Mesenteric fat pad (tissue), 1 donor: ENCODE measurements around the gene CRYBB2. TPM values are rescaled to one million over a fixed set of nuclear protein-coding genes. Genes with fewer than 3 reads are reported as not detected.
"Not testable (repeated sequence)": the region's sequence is repeated elsewhere in the genome, so short reads cannot be mapped to it uniquely, and the experiment has no call there.

Source experiments
- DNase-seq: peaks from one replicate; pipeline ENCODE4 v3.0.0-alpha.2; 2020; ENCODE audit warnings: low spot score
- long read RNA-seq: library from polyadenylated mRNA; unstranded; transcript quantifications from one replicate; pipeline ENCODE4 v2.0.0, GENCODE V29; 2020
- total RNA-seq: library from RNA; stranded (reverse); fragmentation: NEBNext Ultra II Directional; extraction: Animal tissue kit (Norgen Biotek cat#: 25700); gene quantifications from one replicate; pipeline ENCODE4 v1.2.1, GENCODE V29; 2021
- donor health status: DM: yes; HTN: yes; CAD: no.

Gene CRYBB2, protein sequence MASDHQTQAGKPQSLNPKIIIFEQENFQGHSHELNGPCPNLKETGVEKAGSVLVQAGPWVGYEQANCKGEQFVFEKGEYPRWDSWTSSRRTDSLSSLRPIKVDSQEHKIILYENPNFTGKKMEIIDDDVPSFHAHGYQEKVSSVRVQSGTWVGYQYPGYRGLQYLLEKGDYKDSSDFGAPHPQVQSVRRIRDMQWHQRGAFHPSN
- total RNA-seq = not detected
- long read RNA-seq = 0 reads

DNA sequence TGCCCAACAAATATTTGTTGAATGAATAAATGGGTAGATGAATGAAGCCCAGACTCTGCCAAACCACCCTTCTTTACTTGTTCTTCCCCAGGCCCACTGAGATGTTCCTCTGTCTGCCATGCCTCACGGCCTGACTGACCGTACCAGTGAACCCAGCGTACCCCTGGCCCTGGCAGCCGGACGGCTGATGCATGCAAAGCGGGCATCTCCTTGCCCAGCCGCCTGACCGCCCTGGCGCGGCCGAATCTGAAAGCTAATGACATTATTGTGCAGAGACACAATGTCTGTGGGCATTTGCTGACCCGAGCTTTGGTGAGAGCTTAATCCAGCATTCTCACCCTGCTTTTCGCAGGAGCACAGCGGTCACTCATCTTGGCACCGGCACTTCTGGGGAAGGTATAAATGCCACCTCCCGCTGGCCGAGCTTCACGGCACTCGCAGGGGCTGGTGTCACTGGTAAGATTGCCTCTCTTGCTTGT, at the start of gene CRYBB2:
Gene CRYBB2, plus strand, starts transcription at position 429 of the 479 bp plus-strand sequence. CDS start 1,791 bp downstream, outside the sequence.
- DNase-seq = no peak

DNA sequence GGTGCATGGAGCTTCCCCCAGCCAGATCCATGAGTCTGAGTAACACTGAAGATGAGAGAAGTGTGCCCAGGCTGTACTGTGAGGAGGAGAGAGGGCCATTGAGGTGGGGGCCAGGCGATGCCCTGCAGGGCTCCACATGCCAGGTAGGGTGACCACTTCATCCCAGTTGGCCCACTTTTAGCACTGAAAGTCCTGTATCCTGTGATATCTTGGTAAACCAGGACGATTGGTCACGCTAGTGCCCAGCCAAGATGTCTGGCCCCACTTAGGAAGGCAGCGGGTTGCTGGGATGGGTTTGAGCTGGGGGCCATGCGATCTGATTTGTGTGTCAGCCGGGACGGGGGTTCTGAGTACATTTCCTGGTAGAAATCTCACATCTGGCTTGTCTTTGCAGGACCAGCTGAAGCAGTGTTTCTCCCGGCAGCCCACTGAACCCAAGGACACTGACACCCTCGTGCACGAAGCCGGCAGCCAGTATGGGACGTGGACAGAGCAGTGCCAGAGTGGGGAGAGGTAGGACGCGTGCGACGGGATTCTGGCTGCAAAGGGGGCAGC, 48.9 kb upstream of the CRYBB2 start:
- DNase-seq = no peak

DNA sequence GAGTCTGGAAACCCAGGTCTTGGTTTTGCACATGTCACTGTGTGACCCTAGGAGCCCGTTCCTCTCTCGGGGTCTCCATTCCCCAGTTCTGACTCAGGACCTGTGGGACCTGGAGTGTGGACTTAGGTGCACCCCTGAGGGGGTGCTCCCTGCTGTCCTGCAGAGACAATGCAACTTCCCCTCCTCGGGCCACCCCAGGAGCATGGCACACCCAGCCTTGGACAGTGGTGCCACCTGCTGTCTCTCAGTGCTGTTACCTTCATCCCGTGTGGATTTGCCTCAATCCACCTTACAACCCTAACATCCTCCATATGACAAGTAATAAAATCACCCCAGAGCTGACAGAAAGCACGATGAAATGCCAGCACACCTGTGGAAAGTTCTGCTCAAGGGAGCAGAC, 47.3 kb upstream of the CRYBB2 start:
- DNase-seq = no peak

DNA sequence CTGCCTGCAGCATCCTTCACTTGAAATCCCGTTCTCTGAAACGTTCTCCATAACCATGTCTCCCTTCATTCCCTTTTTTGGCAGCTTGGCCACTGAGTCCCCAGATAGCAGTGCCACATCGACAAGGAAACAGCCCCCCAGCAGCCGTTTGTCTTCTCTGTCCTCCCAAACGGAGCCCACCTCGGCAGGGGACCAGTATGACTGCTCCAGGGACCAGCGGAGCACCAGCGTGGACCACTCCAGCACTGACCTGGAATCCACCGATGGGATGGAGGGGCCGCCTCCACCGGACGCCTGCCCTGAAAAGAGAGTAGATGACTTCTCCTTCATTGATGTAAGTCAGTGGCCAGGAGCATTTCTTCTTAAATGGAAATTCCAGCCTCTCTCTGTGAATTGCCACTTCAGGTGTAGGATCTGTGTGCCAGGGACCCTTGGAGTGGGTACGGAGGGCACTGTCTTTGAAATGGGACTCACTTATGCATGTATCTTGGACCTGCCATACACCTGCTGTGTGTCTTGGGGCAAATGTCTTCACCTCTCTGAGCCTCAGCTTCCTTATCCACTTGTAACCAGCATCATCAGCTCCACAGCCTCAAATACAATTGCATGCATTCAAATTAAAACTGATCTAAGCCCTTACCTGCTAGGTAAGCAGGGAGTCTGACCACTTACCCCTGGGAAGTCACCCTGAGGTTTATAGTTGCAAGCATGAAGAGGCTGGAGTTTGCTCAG, 45.1 kb upstream of the CRYBB2 start:
- no peak for DNase-seq

DNA sequence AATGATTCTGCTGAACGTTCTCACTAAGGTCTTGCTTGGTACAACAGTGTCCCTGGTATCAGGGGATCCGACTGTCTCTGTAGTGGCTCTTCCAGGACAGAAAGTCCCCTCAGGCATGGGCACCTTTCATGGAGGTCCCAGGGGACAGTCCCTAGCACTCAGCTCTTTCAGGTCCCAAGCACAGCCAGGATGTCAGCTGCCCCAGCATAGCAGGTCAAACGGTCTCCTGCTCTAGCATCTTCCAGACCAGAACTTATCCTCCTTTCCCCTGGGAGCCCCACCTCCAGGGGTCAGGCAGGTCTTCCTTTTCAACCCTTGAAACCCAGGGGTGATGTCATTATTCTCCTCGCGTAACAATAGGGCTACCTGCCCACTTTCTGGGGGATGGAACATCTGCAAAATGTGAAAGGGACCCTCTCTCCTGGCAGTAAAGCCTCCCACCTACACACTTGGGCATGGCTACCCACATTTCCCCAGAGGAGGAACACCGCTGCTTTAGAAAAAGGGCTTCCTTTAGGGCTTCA, 44.5 kb upstream of the CRYBB2 start:
- no peak for DNase-seq

DNA sequence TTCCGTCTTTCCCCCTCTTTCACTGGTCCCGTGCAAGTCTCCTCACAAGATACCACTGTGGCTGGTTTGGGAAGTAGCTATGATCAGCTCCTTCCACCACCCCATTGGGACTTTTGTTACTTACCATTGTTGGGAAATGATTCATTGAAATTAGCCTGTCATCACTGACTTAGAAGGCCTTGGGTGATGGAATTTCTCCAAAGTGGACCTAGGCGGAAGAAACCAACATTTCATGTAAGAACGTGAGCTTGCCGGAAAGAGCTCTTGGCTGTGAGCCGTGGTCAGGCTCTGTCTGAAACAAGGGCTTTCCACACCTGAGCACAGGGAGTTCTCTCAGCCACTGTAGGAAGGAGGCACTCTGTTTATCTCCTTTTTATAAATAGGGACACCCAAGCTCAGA, 43.3 kb upstream of the CRYBB2 start:
- DNase-seq = no peak

DNA sequence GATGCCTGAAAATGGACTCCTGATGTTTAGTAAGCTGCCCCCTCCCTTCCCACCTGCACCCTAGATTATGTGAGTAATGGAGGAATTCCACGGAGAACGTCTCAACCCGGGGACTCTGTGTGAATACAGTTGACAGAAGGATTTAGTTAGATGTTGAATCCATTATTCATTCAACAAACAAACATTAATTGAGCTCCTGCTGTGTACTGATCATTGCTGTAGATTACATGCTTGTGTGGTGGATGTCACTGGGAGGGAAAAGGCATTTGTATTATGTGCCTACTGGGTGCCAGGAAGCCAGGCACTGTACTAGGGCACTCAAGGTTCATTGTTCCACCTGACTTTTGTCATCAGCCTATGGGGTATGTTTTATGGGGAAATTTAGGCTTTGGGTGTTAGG, 42.6 kb upstream of the CRYBB2 start:
- DNase-seq = no peak

DNA sequence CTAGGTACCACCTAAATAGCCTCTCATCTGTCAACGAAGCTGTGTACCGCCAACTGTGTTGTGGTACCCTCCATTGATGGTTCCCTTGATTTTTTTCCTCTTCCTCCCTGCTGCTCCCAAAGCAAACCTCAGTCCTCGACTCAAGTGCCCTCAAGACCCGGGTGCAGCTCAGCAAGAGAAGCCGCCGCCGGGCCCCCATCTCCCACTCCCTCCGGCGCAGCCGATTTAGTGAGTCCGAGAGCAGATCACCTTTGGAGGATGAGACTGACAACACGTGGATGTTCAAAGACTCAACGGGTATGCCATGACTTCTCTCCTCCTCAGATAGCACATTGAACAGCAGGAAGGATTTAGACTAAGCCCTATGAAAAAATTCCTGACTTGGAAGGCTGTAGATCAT, 42.2 kb upstream of the CRYBB2 start:
- no peak for DNase-seq

DNA sequence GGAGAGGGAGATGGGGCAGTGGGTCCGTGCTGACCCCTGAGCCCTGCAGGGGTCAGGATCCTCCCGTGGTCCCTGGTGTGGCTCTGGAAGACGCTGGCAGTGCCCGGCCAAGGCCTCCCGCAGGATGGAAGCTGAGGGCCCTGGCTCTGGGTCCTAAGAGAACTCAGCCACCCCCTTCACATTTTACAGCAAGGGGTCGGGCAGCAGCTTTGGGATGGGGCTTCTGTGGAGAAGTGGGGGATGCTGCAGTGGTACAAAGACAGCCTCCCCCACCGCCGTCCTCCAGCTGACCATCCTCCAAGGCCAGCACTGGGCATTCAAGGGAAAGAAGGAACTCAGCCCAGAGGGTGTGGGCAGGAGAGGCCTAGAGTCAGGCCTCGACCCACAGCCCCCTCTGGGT, 41.5 kb upstream of the CRYBB2 start:
- no peak for DNase-seq

DNA sequence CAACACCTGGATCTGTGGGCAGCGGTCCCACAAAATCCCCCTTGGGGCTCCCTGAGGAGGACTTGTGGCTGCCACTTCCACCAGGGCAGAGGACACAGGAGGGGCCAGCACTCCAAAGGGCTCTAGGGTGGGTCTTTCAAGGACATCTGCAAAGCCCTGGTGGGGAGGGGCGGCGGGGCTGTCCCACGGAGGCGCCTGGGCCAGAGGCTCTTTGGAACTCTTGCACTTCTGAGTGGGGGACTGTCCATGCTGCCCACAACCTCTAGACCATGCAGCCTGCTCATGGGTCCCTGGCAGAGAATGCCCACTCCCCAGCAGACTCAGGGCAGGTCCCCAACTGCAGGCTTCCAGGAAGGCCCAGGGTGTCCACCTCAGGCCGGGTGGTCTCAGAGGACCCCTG, 41.1 kb upstream of the CRYBB2 start:
- DNase-seq = not testable (repeated sequence)

DNA sequence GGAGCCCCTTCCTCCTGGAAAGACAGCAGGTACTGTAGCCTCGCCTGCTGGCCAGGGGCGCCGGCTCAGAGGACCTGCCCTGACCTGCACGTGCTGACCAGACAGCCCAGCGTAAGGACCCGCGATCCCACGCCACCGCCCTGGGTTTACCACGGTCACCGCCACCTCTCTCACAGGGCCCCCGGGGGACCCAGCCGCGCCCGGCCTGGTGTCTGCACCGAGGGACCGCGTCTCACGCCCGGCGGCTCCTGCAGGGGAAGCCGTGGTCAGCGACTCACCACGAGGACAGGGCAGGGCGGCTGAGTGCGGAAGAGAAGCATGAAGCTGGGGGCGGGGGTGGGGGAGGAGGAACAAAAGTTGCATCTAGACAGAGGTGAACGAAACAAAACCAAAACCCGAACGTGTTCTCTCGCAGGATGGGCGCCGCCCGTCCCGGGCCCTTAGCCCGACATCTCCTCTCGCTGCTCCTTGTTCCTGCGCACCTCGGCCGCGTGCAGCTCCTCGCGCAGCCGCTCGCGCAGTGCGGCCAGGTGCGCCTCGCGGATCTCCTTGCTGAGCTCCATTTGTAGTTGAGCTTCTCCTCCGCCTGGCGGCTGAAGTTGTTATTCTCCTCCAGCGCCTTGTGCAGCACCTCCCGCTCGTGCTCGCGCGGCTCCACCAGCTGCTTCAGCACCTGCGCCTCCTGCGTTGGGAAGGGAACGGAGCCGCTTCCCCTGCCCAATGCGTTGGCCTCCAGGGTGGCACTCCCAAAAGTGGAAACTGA, 40.4 kb upstream of the CRYBB2 start:
- DNase-seq = not testable (repeated sequence)

DNA sequence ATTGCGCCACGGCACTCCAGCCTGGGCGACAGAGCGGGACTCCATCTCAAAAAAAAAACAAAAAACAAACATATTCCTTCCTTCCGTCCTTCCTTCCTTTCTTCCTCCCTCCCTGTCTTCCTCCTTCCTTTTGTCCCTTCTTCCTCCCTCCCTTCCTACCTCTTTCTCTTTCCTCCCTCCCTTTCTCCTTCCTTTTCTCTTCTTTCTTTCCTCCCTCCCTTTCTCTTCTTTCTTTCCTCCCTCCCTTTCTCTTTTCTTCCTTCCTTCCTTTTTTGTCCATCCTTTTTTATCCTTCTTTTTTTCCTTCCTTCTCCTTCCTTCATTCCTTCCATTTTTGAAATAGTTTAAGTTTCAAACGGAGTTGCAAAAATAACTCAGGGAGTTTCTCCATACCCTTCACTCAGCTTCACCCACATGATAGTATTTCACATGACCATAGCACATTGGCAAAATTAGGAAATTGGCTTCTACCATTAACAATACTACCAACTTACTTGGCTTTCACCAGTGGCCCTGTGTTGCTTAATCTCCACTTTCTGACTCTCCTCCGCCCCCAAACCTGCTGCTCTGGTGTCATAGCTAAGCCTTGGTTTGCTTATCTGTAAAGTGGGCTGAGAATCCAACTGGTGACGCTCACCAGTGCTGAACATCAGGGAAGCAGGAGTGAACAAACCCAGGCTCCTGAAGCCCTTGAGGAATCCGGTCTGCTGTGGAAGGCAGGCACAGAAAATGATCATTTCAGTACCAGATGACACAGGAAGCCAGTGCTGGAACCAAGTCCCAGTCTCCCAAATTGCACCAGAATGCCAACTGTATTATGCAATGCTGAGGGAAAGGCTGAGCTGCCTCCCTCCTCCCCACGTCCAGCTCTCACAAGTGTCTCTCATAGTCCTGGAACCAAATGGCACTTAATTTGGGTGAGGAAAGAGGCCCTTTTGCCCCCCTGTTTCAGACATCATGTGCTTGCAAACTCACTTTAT, 37.0 kb upstream of the CRYBB2 start:
- DNase-seq = no peak

DNA sequence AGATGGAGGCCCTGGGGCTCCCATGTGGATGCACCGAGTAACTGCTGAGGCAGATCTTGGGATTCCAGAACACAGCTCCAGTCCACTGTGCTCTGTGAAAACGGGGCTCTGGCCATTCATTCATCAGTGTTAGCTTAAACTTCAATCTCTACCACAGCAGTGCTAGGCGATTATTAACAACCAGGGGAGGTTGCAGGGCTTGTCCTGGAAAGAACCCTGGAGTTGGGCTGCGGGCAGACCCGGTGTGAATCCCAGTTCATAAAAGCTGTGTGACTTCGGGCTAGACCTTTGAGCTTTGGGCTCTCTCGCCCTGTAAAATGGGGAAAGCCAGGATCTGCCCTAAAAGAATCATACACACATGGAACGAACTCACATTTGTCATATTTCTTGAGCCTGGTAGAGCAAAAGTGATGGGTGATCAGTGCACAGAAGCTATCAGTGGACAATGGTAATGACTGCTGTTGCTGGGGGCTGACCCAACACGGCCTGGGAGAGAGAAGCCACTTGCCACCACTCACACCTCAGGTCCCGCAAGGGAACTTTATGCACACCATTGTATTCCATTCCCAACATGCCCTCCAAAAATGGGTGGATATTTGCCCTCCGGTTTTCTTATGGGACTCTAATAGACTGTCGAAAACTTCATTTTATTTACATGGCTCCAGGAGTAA, 35.4 kb upstream of the CRYBB2 start:
- DNase-seq = no peak

DNA sequence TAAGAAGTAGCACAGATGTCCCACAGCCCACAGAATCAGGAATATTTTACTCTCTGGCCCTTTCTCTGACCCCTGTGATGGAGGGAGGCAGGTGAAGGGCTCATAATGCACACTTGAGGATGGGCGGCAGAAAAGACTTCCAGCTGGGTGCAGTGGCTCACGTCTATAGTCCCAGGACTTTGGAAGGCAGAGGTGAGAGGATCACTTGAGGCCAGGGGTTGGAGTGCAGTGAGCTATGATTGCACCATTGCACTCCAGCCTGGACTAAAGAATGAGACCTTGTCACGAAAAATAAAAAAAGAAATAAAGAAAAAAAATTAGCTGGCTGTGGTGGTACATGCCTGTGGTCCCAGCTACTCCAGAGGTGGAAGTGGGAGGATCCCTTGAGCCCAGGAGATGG, 33.3 kb upstream of the CRYBB2 start:
- DNase-seq = no peak

DNA sequence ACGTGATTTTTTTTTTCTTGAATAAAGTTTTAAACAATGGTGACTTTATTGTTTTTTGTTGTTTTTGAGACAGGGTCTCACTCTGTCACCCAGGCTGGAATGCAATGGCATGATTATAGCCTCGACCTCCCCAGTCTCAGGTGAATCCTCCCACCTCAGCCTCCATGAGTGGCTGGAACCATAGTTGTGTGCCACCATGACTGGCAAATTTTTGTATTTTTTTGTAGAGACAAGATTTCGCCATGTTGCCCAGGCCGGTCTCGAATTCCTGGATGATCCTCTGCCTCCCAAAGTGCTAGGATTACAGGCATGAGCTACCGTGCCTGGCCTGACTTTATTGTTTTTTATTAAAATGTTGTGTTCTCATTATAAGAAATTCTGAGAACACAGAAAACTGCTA, 32.0 kb upstream of the CRYBB2 start:
- DNase-seq = no peak

DNA sequence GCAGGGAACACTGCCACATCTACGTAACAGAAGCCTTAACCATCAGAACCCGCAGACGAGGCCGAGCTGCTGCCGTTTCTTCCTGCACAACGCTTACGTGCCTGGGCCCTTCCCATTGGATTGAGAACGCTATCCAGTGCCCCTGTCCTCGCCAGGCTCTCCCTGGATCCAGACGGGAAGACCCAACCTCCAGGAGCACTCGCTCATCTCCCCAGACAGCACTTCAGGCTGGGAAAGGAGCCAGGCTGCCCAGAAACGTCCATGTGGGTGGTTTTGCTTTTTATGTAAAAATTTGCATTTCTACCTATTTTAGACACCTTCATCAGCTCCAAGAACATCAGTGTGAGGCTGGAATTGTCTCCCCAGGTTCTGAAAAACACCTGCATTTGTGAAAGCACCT, 27.0 kb upstream of the CRYBB2 start:
- DNase-seq = no peak

DNA sequence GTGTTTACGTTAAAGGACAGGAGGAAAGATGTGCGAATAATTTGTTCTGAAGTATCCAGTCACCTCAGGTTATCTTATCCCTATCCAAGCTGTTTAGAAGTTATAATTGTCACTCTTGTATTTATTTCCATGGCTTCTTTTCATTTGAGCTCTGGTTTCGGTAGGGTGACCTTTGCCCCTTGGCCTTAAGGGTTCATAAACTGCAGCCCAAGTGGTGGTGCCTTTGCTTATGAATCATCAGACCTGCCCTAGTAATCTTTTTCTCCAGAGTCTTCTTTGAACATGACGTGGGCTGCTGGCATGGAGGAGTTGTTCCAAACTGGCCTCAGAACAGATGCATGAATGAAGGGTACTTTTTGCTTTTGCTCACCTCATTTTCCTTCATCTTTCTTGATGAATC, 26.3 kb upstream of the CRYBB2 start:
- no peak for DNase-seq

DNA sequence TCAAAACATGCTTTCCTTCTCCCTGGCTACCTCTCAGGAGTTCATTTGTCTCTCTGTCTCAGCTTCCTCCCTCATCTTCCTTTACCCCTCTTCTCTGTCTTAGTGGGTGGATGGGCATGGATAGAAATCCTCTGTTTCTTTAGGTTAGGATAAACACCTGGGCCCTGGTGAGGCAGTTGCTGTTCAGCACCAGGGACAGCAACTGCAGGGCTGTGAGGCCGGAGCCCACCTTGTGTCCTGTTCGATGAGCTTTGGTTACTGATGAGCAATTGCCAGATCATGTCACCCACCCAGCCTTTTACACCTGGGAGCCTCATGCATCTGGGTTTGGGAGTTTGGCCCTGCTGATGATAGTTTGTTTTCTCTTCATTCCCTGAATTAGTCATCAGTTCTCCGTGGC, 25.9 kb upstream of the CRYBB2 start:
- DNase-seq = no peak

DNA sequence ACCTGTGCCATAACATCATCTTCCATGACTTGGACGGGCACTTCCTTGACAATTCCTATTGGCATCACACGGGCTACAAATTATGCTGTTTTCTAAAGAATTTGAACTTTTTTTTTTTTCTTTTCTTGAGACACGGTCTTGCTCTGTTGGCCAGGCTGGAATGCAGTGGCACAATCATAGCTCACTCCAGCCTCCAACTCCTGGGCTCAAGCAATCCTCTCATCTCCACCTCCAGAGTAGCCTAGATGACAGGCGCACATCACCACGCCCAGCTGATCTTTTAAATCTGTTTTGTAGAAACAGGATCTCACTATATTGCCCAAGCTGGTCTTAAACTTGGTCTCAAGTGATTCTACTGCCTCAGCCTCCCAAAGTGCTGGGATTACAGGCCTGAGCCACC, 23.1 kb upstream of the CRYBB2 start:
- DNase-seq = no peak

DNA sequence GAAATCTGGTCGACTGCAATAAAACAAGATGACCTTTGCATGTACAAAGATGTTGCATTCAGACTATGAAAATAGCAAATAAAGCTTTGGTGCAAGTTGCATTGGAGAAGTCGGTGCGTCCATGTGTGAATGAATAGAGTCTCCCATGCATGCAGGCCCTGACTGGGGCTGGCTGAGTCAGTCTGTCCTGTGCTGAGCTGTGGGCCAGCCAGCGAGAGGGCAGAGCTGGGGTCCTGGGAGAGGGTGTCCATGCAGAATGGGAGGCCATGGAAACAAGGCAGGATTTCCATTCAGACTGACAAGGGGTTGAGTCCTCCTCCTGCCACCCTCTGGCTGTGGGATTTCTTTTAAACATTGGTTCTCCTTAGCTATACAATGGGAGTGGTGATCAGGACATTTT, 22.1 kb upstream of the CRYBB2 start:
- no peak for DNase-seq
